Nephron progenitor cell (in vitro differentiated cells): ENCODE measurements around the gene MGMT.

Experiments
- DNase-seq: peaks from one replicate; pipeline ENCODE4 v3.0.0; 2021
- H3K27ac Mint-ChIP-seq: 2 replicates; pipeline ENCODE4 v1.8.0; 2021; ENCODE audit warnings: mild to moderate bottlenecking, moderate library complexity, mixed read lengths
- H3K27me3 Mint-ChIP-seq: 2 replicates; pipeline ENCODE4 v1.8.0; 2021; ENCODE audit warnings: mild to moderate bottlenecking, low read depth, mixed read lengths; ENCODE audit not compliant: poor library complexity
- H3K36me3 Mint-ChIP-seq: 2 replicates; pipeline ENCODE4 v1.8.0; 2021; ENCODE audit warnings: low read depth, mixed read lengths
- H3K4me1 Mint-ChIP-seq: 2 replicates; pipeline ENCODE4 v1.8.0; 2021; ENCODE audit warnings: mixed read lengths
- H3K4me3 Mint-ChIP-seq: 2 replicates; pipeline ENCODE4 v1.8.0; 2021; ENCODE audit warnings: mild to moderate bottlenecking, moderate library complexity, mixed read lengths
- H3K9me3 Mint-ChIP-seq: 2 replicates; pipeline ENCODE4 v1.8.0; 2021; ENCODE audit warnings: mild to moderate bottlenecking, moderate library complexity, mixed read lengths
- CTCF ChIP-seq: fragments of 200-600 bp; sonication (generic); IDR thresholded peaks from 2 replicates; pipeline ENCODE4 v1.5.0; 2021; ENCODE audit warnings: antibody characterized with exemption

Gene MGMT

GRCh38 chr10:129761981-129762956 lies 295.2 kb downstream of the MGMT start:
- H3K4me1 Mint-ChIP-seq = peaks cover 14% of the 10 kb centered on the region
- H3K27me3 Mint-ChIP-seq = peaks cover 9% of the 10 kb centered on the region
- no peaks in the 10 kb centered on the region for H3K9me3 Mint-ChIP-seq
- DNase-seq = no peak
- peak overlapping the region; percentile 48 for H3K27ac Mint-ChIP-seq
- no peak for TF ChIP-seq CTCF
- H3K4me3 Mint-ChIP-seq = no peak overlapping the region
- H3K36me3 Mint-ChIP-seq = peaks cover 7% of the 10 kb centered on the region

- peaks cover 9% of the 10 kb centered on the region for H3K27me3 Mint-ChIP-seq
- no peak for TF ChIP-seq CTCF
- peaks cover 16% of the 10 kb centered on the region for H3K4me1 Mint-ChIP-seq
- H3K36me3 Mint-ChIP-seq = peaks cover 2% of the 10 kb centered on the region
- no peak overlapping the region for H3K27ac Mint-ChIP-seq
- H3K4me3 Mint-ChIP-seq = no peak overlapping the region
- DNase-seq = no peak
- H3K9me3 Mint-ChIP-seq = no peaks in the 10 kb centered on the region
These were observed 297.2 kb downstream of the MGMT start for GRCh38 chr10:129764011-129764900.

- Mint-ChIP-seq H3K27ac (no peak overlapping the region), H3K27me3 (peaks cover 9% of the 10 kb centered on the region)
These were observed 298.0 kb downstream of the MGMT start for GRCh38 chr10:129764901-129765663.

GRCh38 chr10:129765664-129766550 lies 298.9 kb downstream of the MGMT start:
- H3K27ac Mint-ChIP-seq = peak overlapping the region; percentile 42
- H3K4me1 Mint-ChIP-seq = peaks cover 29% of the 10 kb centered on the region
- no peak for TF ChIP-seq CTCF
- DNase-seq = no peak
- peaks cover 9% of the 10 kb centered on the region for H3K27me3 Mint-ChIP-seq
- no peak overlapping the region for H3K4me3 Mint-ChIP-seq
- peaks cover 13% of the 10 kb centered on the region for H3K36me3 Mint-ChIP-seq
- no peaks in the 10 kb centered on the region for H3K9me3 Mint-ChIP-seq

More at GRCh38 chr10:129764901-129765663, 298.0 kb downstream of the MGMT start:
- no peak overlapping the region for H3K4me3 Mint-ChIP-seq
- no peak for DNase-seq
- peaks cover 22% of the 10 kb centered on the region for H3K4me1 Mint-ChIP-seq
- peaks cover 6% of the 10 kb centered on the region for H3K36me3 Mint-ChIP-seq
- no peak for TF ChIP-seq CTCF
- no peaks in the 10 kb centered on the region for H3K9me3 Mint-ChIP-seq
